Body of pancreas (tissue), 4 donors: ENCODE results near the gene HIPK1. TPM values are rescaled to one million over a fixed set of nuclear protein-coding genes. Genes with fewer than 3 reads are reported as not detected.

ENCODE experiments used
- ATAC-seq: fragments of 150-250 bp; one replicate; pipeline ENCODE4 v1.9.1; 2016
- DNase-seq, 4 donors: peaks; one replicate each; pipeline ENCODE4 v3.0.0-alpha.2; 2019
- H3K27ac ChIP-seq, 4 donors: fragments of 200-600 bp; sonication (generic); 1 replicate in 3 of 4; 2 replicates in 1 of 4; pipeline versions ENCODE4 v1.5.1 to v1.6.1; 2016 to 2019; ENCODE audit warnings: mild to moderate bottlenecking in 1 of 4, mixed read lengths in 1 of 4, moderate library complexity in 1 of 4
- H3K27me3 ChIP-seq, 2 donors: fragments of 200-600 bp; sonication (generic); one replicate each; pipeline ENCODE4 v1.6.0; 2016; ENCODE audit warnings: mild to moderate bottlenecking in 1 of 2
- H3K36me3 ChIP-seq, 2 donors: fragments of 200-600 bp; sonication (generic); replicated peaks in 1 of 2; 2 replicates each; pipeline ENCODE4 v1.5.1; 2016; ENCODE audit warnings: low read depth in 2 of 2; ENCODE audit not compliant: insufficient read depth in 1 of 2
- H3K4me1 ChIP-seq: fragments of 200-600 bp; sonication (generic); one replicate; pipeline ENCODE4 v1.6.0; 2016
- H3K4me3 ChIP-seq, 2 donors: fragments of 200-600 bp; sonication (generic); 1 replicate in 1 of 2; 2 replicates in 1 of 2; pipeline ENCODE4 v1.5.1; 2016 to 2019
- H3K9me3 ChIP-seq, 3 donors: fragments of 200-600 bp; sonication (generic); 1 replicate in 2 of 3; 2 replicates in 1 of 3; pipeline ENCODE4 v1.5.1; 2016
- POLR2A ChIP-seq, 3 donors: fragments of 450-650 bp; IDR thresholded peaks; one replicate each; pipeline ENCODE4 v1.6.1; 2016; ENCODE audit warnings: antibody characterized with exemption in 3 of 3, mild to moderate bottlenecking in 2 of 3
- WGBS, 2 donors: methylation state at CpG; one replicate each; pipeline ENCODE4 v1.1.5; 2017; 5-methylcytosine and 5-hydroxymethylcytosine counted together
- intact Hi-C: fragments of 100-400 bp; cut with DNase I; formaldehyde crosslinking; loops from one replicate; pipeline ENCODE4 v1.15.1; 2023
- total RNA-seq, 2 donors: library from RNA; depleted of rRNA; stranded (reverse); fragments of >200 nt; gene quantifications; one replicate each; pipeline ENCODE4 v1.1.0, GENCODE V29; 2016
- TF ChIP-seq, protein P1 (sequence below), 7 experiments: fragments of 450-650 bp in 4 of 7; fragments of 200-600 bp in 3 of 7; sonication (generic) in 3 of 7; IDR thresholded peaks; one replicate each; pipeline ENCODE4 v1.5.1; 2016 to 2019; ENCODE audit warnings: antibody characterized with exemption in 7 of 7

The HIPK1 gene
- total RNA-seq, 2 donors from 2014 or later = 22.7 to 30.1 TPM

GRCh38 chr1:113934006-113934405 is 4.9 kb downstream of the HIPK1 start:
- Histone ChIP-seq H3K27ac (peak overlapping the region in 2 of 4 donors; percentile 51 to 98), H3K36me3 (no peaks in the 10 kb centered on the region), H3K4me3 (no peak overlapping the region), H3K4me1 (peaks cover 61% of the 10 kb centered on the region), H3K27me3 (no peaks in the 10 kb centered on the region), H3K9me3 (no peaks in the 10 kb centered on the region)
- no peak for DNase-seq
- intact Hi-C loops = no loop called here
- no peak for ATAC-seq
- TF ChIP-seq POLR2A (IDR thresholded peaks at IDR 0.05) = no peak
- TF ChIP-seq, protein P1, sequence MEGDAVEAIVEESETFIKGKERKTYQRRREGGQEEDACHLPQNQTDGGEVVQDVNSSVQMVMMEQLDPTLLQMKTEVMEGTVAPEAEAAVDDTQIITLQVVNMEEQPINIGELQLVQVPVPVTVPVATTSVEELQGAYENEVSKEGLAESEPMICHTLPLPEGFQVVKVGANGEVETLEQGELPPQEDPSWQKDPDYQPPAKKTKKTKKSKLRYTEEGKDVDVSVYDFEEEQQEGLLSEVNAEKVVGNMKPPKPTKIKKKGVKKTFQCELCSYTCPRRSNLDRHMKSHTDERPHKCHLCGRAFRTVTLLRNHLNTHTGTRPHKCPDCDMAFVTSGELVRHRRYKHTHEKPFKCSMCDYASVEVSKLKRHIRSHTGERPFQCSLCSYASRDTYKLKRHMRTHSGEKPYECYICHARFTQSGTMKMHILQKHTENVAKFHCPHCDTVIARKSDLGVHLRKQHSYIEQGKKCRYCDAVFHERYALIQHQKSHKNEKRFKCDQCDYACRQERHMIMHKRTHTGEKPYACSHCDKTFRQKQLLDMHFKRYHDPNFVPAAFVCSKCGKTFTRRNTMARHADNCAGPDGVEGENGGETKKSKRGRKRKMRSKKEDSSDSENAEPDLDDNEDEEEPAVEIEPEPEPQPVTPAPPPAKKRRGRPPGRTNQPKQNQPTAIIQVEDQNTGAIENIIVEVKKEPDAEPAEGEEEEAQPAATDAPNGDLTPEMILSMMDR (IDR thresholded peaks at IDR 0.05) = no peak

GRCh38 chr1:113934511-113935055 is 5.5 kb downstream of the HIPK1 start:
- intact Hi-C loops = no loop called here
- WGBS, 2 donors = 62 to 68% methylated on average over 5 of the region's 5 CpGs
- Histone ChIP-seq H3K4me3 (no peak overlapping the region), H3K9me3 (no peaks in the 10 kb centered on the region), H3K4me1 (peaks cover 67% of the 10 kb centered on the region), H3K27ac (peak overlapping the region in 2 of 4 donors; percentile 51 to 98), H3K36me3 (no peaks in the 10 kb centered on the region), H3K27me3 (no peaks in the 10 kb centered on the region)
- TF ChIP-seq, protein P1 (IDR thresholded peaks at IDR 0.05) = no peak
- TF ChIP-seq POLR2A (IDR thresholded peaks at IDR 0.05) = no peak
- DNase-seq (no peak), ATAC-seq (no peak)

DNA sequence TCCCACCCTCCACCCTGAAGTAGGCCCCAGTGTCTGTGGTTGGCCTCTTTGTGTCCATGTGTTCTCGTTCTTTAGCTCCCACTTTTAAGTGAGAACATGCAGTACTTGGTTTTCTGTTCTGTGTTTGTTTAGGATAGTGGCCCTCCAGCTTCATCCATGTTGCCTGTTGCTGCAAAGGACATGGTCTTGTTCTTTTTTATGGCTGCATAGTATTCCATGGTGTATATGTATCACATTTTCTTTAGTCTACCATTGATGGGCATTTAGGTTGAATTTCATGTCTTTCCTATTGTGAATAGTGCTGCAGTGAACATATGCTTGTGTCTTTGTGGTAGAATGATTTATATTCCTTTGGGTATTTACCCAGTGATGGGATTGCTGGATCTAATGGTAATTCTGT is 6.1 kb downstream of the HIPK1 start:
- H3K27ac ChIP-seq = no peak overlapping the region
- intact Hi-C loops = no loop called here
- no peak for ATAC-seq
- TF ChIP-seq POLR2A (IDR thresholded peaks at IDR 0.05) = no peak
- TF ChIP-seq, protein P1 (IDR thresholded peaks at IDR 0.05) = no peak
- peaks cover 67% of the 10 kb centered on the region for H3K4me1 ChIP-seq
- H3K4me3 ChIP-seq = no peak overlapping the region
- DNase-seq = no peak
- H3K27me3 ChIP-seq = no peaks in the 10 kb centered on the region
- 94 to 100% methylated on average over 1 of the region's 1 CpG for WGBS, 2 donors
- H3K36me3 ChIP-seq = no peaks in the 10 kb centered on the region
- no peaks in the 10 kb centered on the region for H3K9me3 ChIP-seq

GRCh38 chr1:113935970-113936369 is 6.8 kb downstream of the HIPK1 start:
- H3K27ac ChIP-seq = no peak overlapping the region
- no peak for ATAC-seq
- TF ChIP-seq, protein P1 (IDR thresholded peaks at IDR 0.05) = no peak
- TF ChIP-seq POLR2A (IDR thresholded peaks at IDR 0.05) = no peak
- WGBS, 2 donors = 94% methylated on average over 1 of the region's 1 CpG
- H3K4me1 ChIP-seq = peaks cover 61% of the 10 kb centered on the region
- intact Hi-C loops = no loop called here
- H3K4me3 ChIP-seq = no peak overlapping the region
- H3K9me3 ChIP-seq = no peaks in the 10 kb centered on the region
- no peak for DNase-seq
- no peaks in the 10 kb centered on the region for H3K36me3 ChIP-seq
- no peaks in the 10 kb centered on the region for H3K27me3 ChIP-seq

DNA sequence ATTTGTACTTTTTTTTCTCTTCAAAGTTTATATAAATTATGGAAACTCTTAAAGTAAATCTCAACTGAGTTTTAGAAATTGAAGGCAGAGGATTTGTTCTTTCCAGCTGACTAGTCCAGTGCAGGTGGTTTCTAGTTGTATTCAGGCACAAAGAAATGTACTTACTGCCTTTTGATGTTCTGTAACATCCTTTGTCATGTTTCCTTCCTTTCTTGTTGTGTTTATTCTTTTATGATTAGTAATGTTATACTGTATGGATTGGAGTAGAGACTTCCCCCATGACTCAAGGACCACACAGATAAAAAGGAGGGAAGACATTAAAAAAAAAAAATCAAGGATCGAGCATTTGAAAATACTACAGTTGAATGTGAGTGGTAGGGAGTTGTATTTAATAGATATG is 8.0 kb downstream of the HIPK1 start:
- no peaks in the 10 kb centered on the region for H3K27me3 ChIP-seq
- no peak for ATAC-seq
- no peak overlapping the region for H3K27ac ChIP-seq
- no peaks in the 10 kb centered on the region for H3K36me3 ChIP-seq
- intact Hi-C loops = no loop called here
- no peaks in the 10 kb centered on the region for H3K9me3 ChIP-seq
- DNase-seq = no peak
- WGBS, 2 donors = 88 to 89% methylated on average over 1 of the region's 1 CpG
- TF ChIP-seq, protein P1 (IDR thresholded peaks at IDR 0.05) = no peak
- TF ChIP-seq POLR2A (IDR thresholded peaks at IDR 0.05) = no peak
- H3K4me1 ChIP-seq = peaks cover 51% of the 10 kb centered on the region
- no peak overlapping the region for H3K4me3 ChIP-seq
